DOHH2 (cell line): ENCODE measurements around the gene RBM38.

Experiments
- H3F3A ChIP-seq: fragments of 200-600 bp; sonication (generic), shearing (Covaris generic); 2 replicates; pipeline ENCODE4 v1.6.0; 2016; ENCODE audit warnings: antibody characterized with exemption, mild to moderate bottlenecking; ENCODE audit not compliant: control insufficient read depth, insufficient read depth
- H3K27ac ChIP-seq: fragments of 200-600 bp; sonication (generic); 2 replicates; pipeline ENCODE4 v1.5.1; 2014; ENCODE audit warnings: low read depth, mild to moderate bottlenecking, low read length, moderate library complexity
- H3K27me3 ChIP-seq: fragments of 200-600 bp; sonication (generic); 2 replicates; pipeline ENCODE4 v1.6.1; 2014; ENCODE audit warnings: mild to moderate bottlenecking, low read length, mixed read lengths; ENCODE audit not compliant: control insufficient read depth
- H3K36me3 ChIP-seq: fragments of 200-600 bp; sonication (generic); 2 replicates; pipeline ENCODE4 v1.6.1; 2014; ENCODE audit warnings: mild to moderate bottlenecking, low read length, moderate library complexity, mixed read lengths; ENCODE audit not compliant: control insufficient read depth
- H3K4me1 ChIP-seq: fragments of 200-600 bp; sonication (generic); 2 replicates; pipeline ENCODE4 v1.6.1; 2014; ENCODE audit warnings: mild to moderate bottlenecking, low read length, mixed read lengths; ENCODE audit not compliant: control insufficient read depth
- H3K4me2 ChIP-seq: fragments of 200-600 bp; sonication (generic); 2 replicates; pipeline ENCODE4 v1.6.0; 2014; ENCODE audit warnings: mild to moderate bottlenecking, low read length, moderate library complexity
- H3K4me3 ChIP-seq: fragments of 200-600 bp; sonication (generic); 2 replicates; pipeline ENCODE4 v1.5.1; 2014; ENCODE audit warnings: mild to moderate bottlenecking, low read length, mixed read lengths
- H3K79me2 ChIP-seq: fragments of 200-600 bp; sonication (generic); 2 replicates; pipeline ENCODE4 v1.6.1; 2014; ENCODE audit warnings: mild to moderate bottlenecking, low read length, mixed read lengths; ENCODE audit not compliant: control insufficient read depth
- H3K9me2 ChIP-seq: fragments of 200-600 bp; sonication (generic); replicated peaks from 2 replicates; pipeline ENCODE4 v1.6.1; 2014; ENCODE audit warnings: mild to moderate bottlenecking, low read length, mixed read lengths; ENCODE audit not compliant: control insufficient read depth
- H3K9me3 ChIP-seq: fragments of 200-600 bp; sonication (generic); 2 replicates; pipeline ENCODE4 v1.6.1; 2014; ENCODE audit warnings: antibody characterized with exemption, low read length, mixed read lengths; ENCODE audit not compliant: control insufficient read depth, insufficient read depth
- H4K20me1 ChIP-seq: fragments of 200-600 bp; sonication (generic); 2 replicates; pipeline ENCODE4 v1.6.0; 2014; ENCODE audit warnings: low read depth, mild to moderate bottlenecking, antibody characterized with exemption, low read length, moderate library complexity; ENCODE audit not compliant: control insufficient read depth, insufficient read depth
- CTCF ChIP-seq: fragments of 200-600 bp; sonication (generic); IDR thresholded peaks from one replicate; pipeline ENCODE4 v1.5.1; 2014; ENCODE audit warnings: antibody characterized with exemption, mild to moderate bottlenecking, low read depth, low read length; ENCODE audit not compliant: poor library complexity, severe bottlenecking
- EZH2phosphoT487 ChIP-seq: fragments of 200-600 bp; sonication (generic); IDR thresholded peaks from 2 replicates; pipeline ENCODE4 v1.6.1; 2017; ENCODE audit warnings: borderline replicate concordance, mild to moderate bottlenecking, antibody characterized with exemption, low read length, moderate library complexity, mixed read lengths

The RBM38 gene

GRCh38 chr20:57372157-57372556 lies 19.0 kb upstream of the RBM38 start:
- Histone ChIP-seq H3K27me3 (no peaks in the 10 kb centered on the region), H3K4me1 (no peaks in the 10 kb centered on the region), H3K27ac (no peak overlapping the region), H3K36me3 (peaks cover 98% of the 10 kb centered on the region), H3K4me3 (no peak overlapping the region), H3K9me2 (no peaks in the 10 kb centered on the region), H3K9me3 (no peaks in the 10 kb centered on the region), H4K20me1 (peaks cover 4% of the 10 kb centered on the region; the same call in 1 of the 2 replicates), H3F3A (0 out of 2 replicates have a peak, but pooled peaks cover 2% of the 10 kb centered on the region), H3K4me2 (no peak overlapping the region), H3K79me2 (no peaks in the 10 kb centered on the region; the same call in 1 of the 2 replicates)
- TF ChIP-seq CTCF (no peak), EZH2phosphoT487 (no peak)

- no peak overlapping the region for H3K27ac ChIP-seq
- H3K4me3 ChIP-seq, result no peak overlapping the region
- TF ChIP-seq CTCF, result no peak
- no peak for TF ChIP-seq EZH2phosphoT487
- no peaks in the 10 kb centered on the region for H3K4me1 ChIP-seq
- H3K79me2 ChIP-seq, result no peaks in the 10 kb centered on the region; the same call in 1 of the 2 replicates
- H4K20me1 ChIP-seq, result peaks cover 4% of the 10 kb centered on the region; the same call in 1 of the 2 replicates
- 0 out of 2 replicates have a peak, but pooled peaks cover 2% of the 10 kb centered on the region for H3F3A ChIP-seq
- peaks cover 99% of the 10 kb centered on the region for H3K36me3 ChIP-seq
- H3K9me3 ChIP-seq, result no peaks in the 10 kb centered on the region
- no peaks in the 10 kb centered on the region for H3K27me3 ChIP-seq
- no peak overlapping the region for H3K4me2 ChIP-seq
- H3K9me2 ChIP-seq, result no peaks in the 10 kb centered on the region
These were observed 18.4 kb upstream of the RBM38 start for GRCh38 chr20:57372581-57373350.

- Histone ChIP-seq H3K36me3 (peaks cover 96% of the 10 kb centered on the region), H3K4me2 (no peak overlapping the region), H3K4me1 (no peaks in the 10 kb centered on the region), H4K20me1 (no peaks in the 10 kb centered on the region; the same call in 1 of the 2 replicates), H3K9me2 (no peaks in the 10 kb centered on the region), H3K9me3 (no peaks in the 10 kb centered on the region), H3K27me3 (no peaks in the 10 kb centered on the region), H3K79me2 (no peaks in the 10 kb centered on the region; the same call in 1 of the 2 replicates), H3F3A (0 out of 2 replicates have a peak, but pooled peaks cover 2% of the 10 kb centered on the region), H3K27ac (no peak overlapping the region), H3K4me3 (no peak overlapping the region)
- TF ChIP-seq CTCF (no peak), EZH2phosphoT487 (no peak)
These were observed 16.8 kb upstream of the RBM38 start for GRCh38 chr20:57374343-57374930.
